Keratinocyte (primary cell): ENCODE results near the gene CSNK1A1. TPM values are rescaled to one million over a fixed set of nuclear protein-coding genes. Genes with fewer than 3 reads are reported as not detected.

Experiments used
- DNase-seq: peaks from one replicate; pipeline ENCODE4 v3.0.0-alpha.2; 2011; ENCODE audit warnings: low read depth, missing footprints, low spot score
- FAIRE-seq: peaks from 2 replicates; lab custom pipeline; 2011; peaks lifted over from hg19 to GRCh38; lab: Jason Lieb, UNC
- H2AFZ ChIP-seq: 2 replicates; pipeline ENCODE4 v1.6.0; 2012; ENCODE audit warnings: low read length, control low read depth, inconsistent platforms; ENCODE audit not compliant: control insufficient read depth
- H3K27ac ChIP-seq: 2 replicates; pipeline ENCODE4 v1.5.1; 2011; ENCODE audit warnings: low read length; ENCODE audit not compliant: control insufficient read depth, insufficient read depth
- H3K27me3 ChIP-seq: 3 replicates; pipeline ENCODE4 v1.6.0; 2011; ENCODE audit warnings: low read length; ENCODE audit not compliant: control insufficient read depth, insufficient read depth; ENCODE audit errors: extremely low read depth
- H3K36me3 ChIP-seq, 2 experiments: 2 replicates in 1 of 2; 3 replicates in 1 of 2; pipeline ENCODE4 v1.5.1; 2011; ENCODE audit warnings: low read length in 2 of 2, mild to moderate bottlenecking in 1 of 2; ENCODE audit not compliant: control insufficient read depth in 2 of 2, insufficient read depth in 2 of 2; ENCODE audit errors: extremely low read depth in 1 of 2
- H3K4me1 ChIP-seq: 3 replicates; pipeline ENCODE4 v1.5.1; 2011; ENCODE audit warnings: low read length; ENCODE audit not compliant: control insufficient read depth, insufficient read depth; ENCODE audit errors: extremely low read depth
- H3K4me2 ChIP-seq: 3 replicates; pipeline ENCODE4 v1.6.0; 2011; ENCODE audit warnings: low read depth, low read length; ENCODE audit not compliant: control insufficient read depth, insufficient read depth; ENCODE audit errors: extremely low read depth
- H3K4me3 ChIP-seq, 3 experiments: fragments of 200-600 bp in 1 of 3; sonication (generic) in 1 of 3; 2 replicates in 2 of 3; 3 replicates in 1 of 3; pipeline ENCODE4 v1.5.1; 2011 to 2016; ENCODE audit warnings: low read length in 3 of 3, mild to moderate bottlenecking in 3 of 3, control low read depth in 2 of 3, inconsistent platforms in 1 of 3, low read depth in 1 of 3, mixed read lengths in 1 of 3, mixed run types in 1 of 3, moderate library complexity in 1 of 3; ENCODE audit not compliant: control insufficient read depth in 2 of 3, insufficient read depth in 2 of 3; ENCODE audit errors: extremely low read depth in 1 of 3
- H3K79me2 ChIP-seq: 2 replicates; pipeline ENCODE4 v1.6.0; 2012; ENCODE audit warnings: low read length; ENCODE audit not compliant: control insufficient read depth, insufficient read depth
- H3K9ac ChIP-seq: 3 replicates; pipeline ENCODE4 v1.6.0; 2011; ENCODE audit warnings: low read length; ENCODE audit not compliant: control insufficient read depth, insufficient read depth; ENCODE audit errors: extremely low read depth
- H3K9me1 ChIP-seq: 3 replicates; pipeline ENCODE4 v1.6.0; 2011; ENCODE audit warnings: low read length; ENCODE audit not compliant: control insufficient read depth, insufficient read depth; ENCODE audit errors: extremely low read depth
- H3K9me3 ChIP-seq: 2 replicates; pipeline ENCODE4 v1.5.1; 2012; ENCODE audit warnings: low read depth, low read length; ENCODE audit not compliant: control insufficient read depth
- H4K20me1 ChIP-seq: 3 replicates; pipeline ENCODE4 v1.6.0; 2011; ENCODE audit warnings: low read length; ENCODE audit not compliant: control insufficient read depth, insufficient read depth; ENCODE audit errors: extremely low read depth
- EZH2 ChIP-seq: IDR thresholded peaks from one replicate; pipeline ENCODE4 v1.6.1; 2012; ENCODE audit warnings: inconsistent platforms, mild to moderate bottlenecking, low read length, moderate library complexity
- dilution Hi-C: fragments of 300-500 bp; cut with MboI; formaldehyde crosslinking; loops from one replicate; pipeline ENCODE4 v1.7.0; 2020; ENCODE audit warnings: low sequenced_read_pairs; ENCODE audit not compliant: extremely low pct_ligation_motif_present
- polyA plus RNA-seq, 5 experiments: library from polyadenylated mRNA; depleted of rRNA in 3 of 5; stranded (reverse) in 3 of 5; stranded (forward) in 1 of 5; unstranded in 1 of 5; fragments of >200 nt; gene quantifications; 1 replicate in 1 of 5; 2 replicates in 3 of 5; 3 replicates in 1 of 5; pipeline versions ENCODE4 v1.2.1 to v1.2.3, GENCODE V29; 2011 to 2012; ENCODE audit warnings: missing spikeins in 2 of 5, low read depth in 1 of 5, low replicate concordance in 1 of 5
- TF ChIP-seq, protein P1 (sequence below), 3 experiments: IDR thresholded peaks in 1 of 3; conservative IDR thresholded peaks in 1 of 3; optimal IDR thresholded peaks in 1 of 3; 2 replicates in 2 of 3; 3 replicates in 1 of 3; pipeline versions ENCODE3 to v1.5.1; 2011; ENCODE audit warnings: low read length in 3 of 3, mild to moderate bottlenecking in 3 of 3, moderate library complexity in 2 of 3, control low read depth in 1 of 3, inconsistent platforms in 1 of 3; ENCODE audit not compliant: insufficient read depth in 2 of 3; ENCODE audit errors: extremely low read depth in 1 of 3

The CSNK1A1 gene
- polyA plus RNA-seq, 1 donor (not counting 4 experiments of a cell fraction or from before 2014, with no cell fraction given), result 289 TPM

DNA sequence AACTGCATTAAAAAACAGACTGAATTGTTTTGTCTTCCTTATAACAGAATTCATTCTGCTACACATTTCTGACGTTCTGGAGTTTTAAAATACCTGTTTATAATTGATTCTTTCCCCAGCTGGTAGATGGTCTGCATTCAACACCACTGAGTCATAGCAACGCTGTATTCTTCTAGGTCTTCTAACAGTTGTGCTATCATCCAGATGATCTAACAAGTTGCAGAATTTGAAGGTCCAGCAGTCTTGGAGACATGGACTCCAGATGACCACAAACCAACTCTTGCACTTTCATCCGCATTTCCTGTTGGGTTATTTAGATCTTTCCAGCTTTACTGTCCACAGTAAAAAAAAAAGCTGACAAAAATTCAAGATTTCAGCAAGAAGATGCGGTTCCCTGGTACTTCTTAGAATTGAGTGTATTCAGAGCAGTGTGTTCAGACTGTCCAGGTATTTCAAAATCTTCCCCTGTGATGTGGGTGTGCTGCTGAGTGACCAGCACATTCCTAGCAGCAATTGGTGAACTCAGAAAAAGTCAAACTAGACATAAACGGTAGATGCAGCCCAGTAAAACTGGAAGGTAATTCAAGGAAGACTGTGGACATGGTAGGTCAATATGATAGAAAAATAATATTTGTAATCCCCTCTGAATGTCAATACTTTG, 50.2 kb downstream of the CSNK1A1 start:
- Histone ChIP-seq H3K4me1 (no peaks in the 10 kb centered on the region), H2AFZ (no peak overlapping the region), H3K27ac (no peak overlapping the region), H3K9ac (no peak overlapping the region), H3K9me1 (no peaks in the 10 kb centered on the region), H4K20me1 (peaks cover 2% of the 10 kb centered on the region), H3K4me2 (no peak overlapping the region), H3K36me3 (peaks cover 25 to 28% of the 10 kb centered on the region in 2 experiments), H3K4me3 (no peak overlapping the region), H3K9me3 (no peaks in the 10 kb centered on the region), H3K27me3 (no peaks in the 10 kb centered on the region), H3K79me2 (peaks cover 8% of the 10 kb centered on the region)
- dilution Hi-C loops, result no loop called here
- DNase-seq, result no peak
- TF ChIP-seq, protein P1, sequence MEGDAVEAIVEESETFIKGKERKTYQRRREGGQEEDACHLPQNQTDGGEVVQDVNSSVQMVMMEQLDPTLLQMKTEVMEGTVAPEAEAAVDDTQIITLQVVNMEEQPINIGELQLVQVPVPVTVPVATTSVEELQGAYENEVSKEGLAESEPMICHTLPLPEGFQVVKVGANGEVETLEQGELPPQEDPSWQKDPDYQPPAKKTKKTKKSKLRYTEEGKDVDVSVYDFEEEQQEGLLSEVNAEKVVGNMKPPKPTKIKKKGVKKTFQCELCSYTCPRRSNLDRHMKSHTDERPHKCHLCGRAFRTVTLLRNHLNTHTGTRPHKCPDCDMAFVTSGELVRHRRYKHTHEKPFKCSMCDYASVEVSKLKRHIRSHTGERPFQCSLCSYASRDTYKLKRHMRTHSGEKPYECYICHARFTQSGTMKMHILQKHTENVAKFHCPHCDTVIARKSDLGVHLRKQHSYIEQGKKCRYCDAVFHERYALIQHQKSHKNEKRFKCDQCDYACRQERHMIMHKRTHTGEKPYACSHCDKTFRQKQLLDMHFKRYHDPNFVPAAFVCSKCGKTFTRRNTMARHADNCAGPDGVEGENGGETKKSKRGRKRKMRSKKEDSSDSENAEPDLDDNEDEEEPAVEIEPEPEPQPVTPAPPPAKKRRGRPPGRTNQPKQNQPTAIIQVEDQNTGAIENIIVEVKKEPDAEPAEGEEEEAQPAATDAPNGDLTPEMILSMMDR (optimal IDR thresholded peaks at IDR 0.05 in 1 of 3, IDR thresholded peaks at IDR 0.05 in 1 of 3, conservative IDR thresholded peaks at IDR 0.05 in 1 of 3; ENCODE audit: extremely low read depth in 1 of 3, insufficient read depth in 2 of 3, low read length in 3 of 3), result no peak
- no peak for TF ChIP-seq EZH2
- no peak for FAIRE-seq

GRCh38 chr5:149498724-149499336, 52.4 kb downstream of the CSNK1A1 start:
- Histone ChIP-seq H4K20me1 (peaks cover 2% of the 10 kb centered on the region), H3K9ac (no peak overlapping the region), H3K27ac (no peak overlapping the region), H3K9me3 (no peaks in the 10 kb centered on the region), H3K4me3 (no peak overlapping the region), H2AFZ (no peak overlapping the region), H3K36me3 (peaks cover 20 to 30% of the 10 kb centered on the region in 2 experiments), H3K79me2 (peaks cover 6% of the 10 kb centered on the region), H3K4me1 (peaks cover under 1% of the 10 kb centered on the region), H3K9me1 (no peaks in the 10 kb centered on the region), H3K4me2 (no peak overlapping the region), H3K27me3 (no peaks in the 10 kb centered on the region)
- FAIRE-seq, result no peak
- no peak for DNase-seq
- TF ChIP-seq EZH2, result no peak
- TF ChIP-seq, protein P1 (optimal IDR thresholded peaks at IDR 0.05 in 1 of 3, IDR thresholded peaks at IDR 0.05 in 1 of 3, conservative IDR thresholded peaks at IDR 0.05 in 1 of 3; ENCODE audit: extremely low read depth in 1 of 3, insufficient read depth in 2 of 3, low read length in 3 of 3), result no peak
- dilution Hi-C loops, result no loop called here
